Testis (tissue), 3 donors: ENCODE measurements around the gene SPTLC2. TPM values are rescaled to one million over a fixed set of nuclear protein-coding genes. Genes with fewer than 3 reads are reported as not detected.
"Not testable (repeated sequence)": the region's sequence is repeated elsewhere in the genome, so short reads cannot be mapped to it uniquely, and the experiment has no call there.

Experiments used
- DNase-seq: peaks from one replicate; pipeline ENCODE4 v3.0.0-alpha.2; 2019
- H3K27ac ChIP-seq, 2 donors: fragments of 200-600 bp; sonication (generic); one replicate each; pipeline ENCODE4 v1.5.1; 2019
- H3K27me3 ChIP-seq: fragments of 200-600 bp; sonication (generic); one replicate; pipeline ENCODE4 v1.5.1; 2019
- H3K36me3 ChIP-seq: fragments of 200-600 bp; sonication (generic); one replicate; pipeline ENCODE4 v1.5.1; 2017; ENCODE audit warnings: low read depth; ENCODE audit errors: missing control alignments
- H3K4me1 ChIP-seq: fragments of 200-600 bp; sonication (generic); one replicate; pipeline ENCODE4 v1.5.1; 2019
- H3K4me3 ChIP-seq, 2 donors: fragments of 200-600 bp; sonication (generic); one replicate each; pipeline ENCODE4 v1.5.1; 2017 to 2019
- H3K9me3 ChIP-seq: fragments of 200-600 bp; sonication (generic); one replicate; pipeline ENCODE4 v1.5.1; 2017
- POLR2A ChIP-seq: fragments of 450-650 bp; IDR thresholded peaks from one replicate; pipeline ENCODE4 v1.6.1; 2017; ENCODE audit warnings: antibody characterized with exemption, mild to moderate bottlenecking, moderate library complexity
- WGBS, 2 donors: methylation state at CpG; one replicate each; pipeline ENCODE4 v1.1.5; 2018; 5-methylcytosine and 5-hydroxymethylcytosine counted together
- intact Hi-C: fragments of 100-400 bp; cut with DNase I; formaldehyde crosslinking; loops from one replicate; pipeline ENCODE4 v1.15.1; 2023; ENCODE audit warnings: low total_unique reads
- polyA plus RNA-seq: library from polyadenylated mRNA; stranded (reverse); fragments of 350-450 nt; fragmentation: Illumina TruSeq; extraction: RNeasy Lipid Tissue Mini Kit (QIAGEN cat#74804); gene quantifications from one replicate; pipeline ENCODE4 v1.2.3, GENCODE V29; 2014; ENCODE audit warnings: low read depth, low replicate concordance; ENCODE audit not compliant: insufficient read depth
- total RNA-seq, 2 donors: library from RNA; depleted of rRNA; stranded (reverse); fragments of >200 nt; gene quantifications; one replicate each; pipeline ENCODE4 v1.2.3, GENCODE V29; 2016
- TF ChIP-seq, protein P1 (sequence below), 3 experiments: fragments of 450-650 bp in 2 of 3; fragments of 200-600 bp in 1 of 3; sonication (generic) in 1 of 3; IDR thresholded peaks; one replicate each; pipeline ENCODE4 v1.5.1; 2016 to 2019; ENCODE audit warnings: antibody characterized with exemption in 3 of 3, mild to moderate bottlenecking in 2 of 3, moderate library complexity in 1 of 3

The SPTLC2 gene
- total and polyA plus RNA-seq, 3 donors from 2014 or later, result 11.1 to 24.5 (median 21.5) TPM

DNA sequence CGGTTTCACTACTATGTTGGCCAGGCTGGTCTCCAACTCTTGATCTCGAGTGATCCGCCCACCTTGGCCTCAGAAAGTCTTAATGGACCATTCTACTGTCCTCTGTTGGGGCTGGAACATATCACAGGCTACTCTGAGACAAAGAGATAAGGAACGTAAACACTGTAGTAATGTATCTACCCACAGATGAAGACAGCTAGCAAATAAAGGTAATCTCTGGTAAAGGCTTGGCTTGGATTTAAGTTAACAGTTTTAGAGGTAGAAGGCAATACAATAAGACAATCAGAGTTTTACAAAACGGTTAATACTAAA lies 73.2 kb downstream of the SPTLC2 start:
- 50 to 56% methylated on average over 5 of the region's 5 CpGs for WGBS, 2 donors
- H3K9me3 ChIP-seq, result no peaks in the 10 kb centered on the region
- no peaks in the 10 kb centered on the region for H3K36me3 ChIP-seq
- H3K27me3 ChIP-seq, result no peaks in the 10 kb centered on the region
- peaks cover 24% of the 10 kb centered on the region for H3K4me1 ChIP-seq
- no peak for DNase-seq
- no peak for TF ChIP-seq POLR2A
- TF ChIP-seq, protein P1, sequence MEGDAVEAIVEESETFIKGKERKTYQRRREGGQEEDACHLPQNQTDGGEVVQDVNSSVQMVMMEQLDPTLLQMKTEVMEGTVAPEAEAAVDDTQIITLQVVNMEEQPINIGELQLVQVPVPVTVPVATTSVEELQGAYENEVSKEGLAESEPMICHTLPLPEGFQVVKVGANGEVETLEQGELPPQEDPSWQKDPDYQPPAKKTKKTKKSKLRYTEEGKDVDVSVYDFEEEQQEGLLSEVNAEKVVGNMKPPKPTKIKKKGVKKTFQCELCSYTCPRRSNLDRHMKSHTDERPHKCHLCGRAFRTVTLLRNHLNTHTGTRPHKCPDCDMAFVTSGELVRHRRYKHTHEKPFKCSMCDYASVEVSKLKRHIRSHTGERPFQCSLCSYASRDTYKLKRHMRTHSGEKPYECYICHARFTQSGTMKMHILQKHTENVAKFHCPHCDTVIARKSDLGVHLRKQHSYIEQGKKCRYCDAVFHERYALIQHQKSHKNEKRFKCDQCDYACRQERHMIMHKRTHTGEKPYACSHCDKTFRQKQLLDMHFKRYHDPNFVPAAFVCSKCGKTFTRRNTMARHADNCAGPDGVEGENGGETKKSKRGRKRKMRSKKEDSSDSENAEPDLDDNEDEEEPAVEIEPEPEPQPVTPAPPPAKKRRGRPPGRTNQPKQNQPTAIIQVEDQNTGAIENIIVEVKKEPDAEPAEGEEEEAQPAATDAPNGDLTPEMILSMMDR (IDR thresholded peaks at IDR 0.05), result no peak
- no peak overlapping the region for H3K4me3 ChIP-seq
- H3K27ac ChIP-seq, result peak overlapping the region; percentile 63 to 73
- intact Hi-C loops, result loop anchor here (5.0 kb wide), 1 partner anchor 76 kb away; no protein-coding TSS in a partner anchor

DNA sequence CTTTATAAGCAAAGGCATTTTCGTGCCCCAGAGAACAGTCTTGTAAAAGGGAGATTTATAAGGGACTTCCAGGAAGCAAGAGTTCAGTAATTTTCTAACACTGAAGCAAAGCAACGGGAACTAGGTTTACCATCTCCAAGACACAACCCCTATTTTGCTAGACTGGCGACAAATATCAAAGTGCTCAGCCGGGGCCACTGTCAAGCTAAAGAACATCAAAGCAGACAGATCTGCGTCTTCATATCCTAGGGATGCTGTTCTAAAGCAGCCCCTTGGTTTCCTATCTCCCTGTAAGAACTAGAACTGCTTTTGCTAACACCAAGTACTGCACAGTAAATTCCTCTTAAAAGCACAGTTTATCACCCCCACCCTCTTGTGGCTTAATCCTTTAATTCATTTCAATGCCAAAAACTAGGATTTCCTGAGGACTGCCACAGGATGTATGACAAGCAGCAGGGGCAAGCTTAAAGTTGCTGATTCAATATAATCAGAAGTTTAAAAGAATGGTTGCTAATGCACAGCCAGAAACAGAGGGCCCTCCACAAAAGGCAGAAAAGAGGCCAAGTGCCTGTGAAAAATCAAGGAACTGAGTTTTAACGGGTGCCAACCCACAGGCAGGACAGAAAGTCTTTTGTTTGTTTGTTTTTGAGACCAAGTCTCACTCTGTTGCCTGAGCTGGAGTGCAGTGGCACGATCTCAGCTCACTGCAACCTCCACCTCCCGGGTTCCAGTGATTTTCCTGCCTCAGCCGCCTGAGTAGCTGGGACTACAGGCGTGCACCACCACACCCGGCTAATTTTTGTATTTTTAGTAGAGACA lies 73.8 kb downstream of the SPTLC2 start:
- H3K36me3 ChIP-seq, result no peaks in the 10 kb centered on the region
- H3K9me3 ChIP-seq, result no peaks in the 10 kb centered on the region
- WGBS, 2 donors, result 41 to 48% methylated on average over 11 of the region's 11 CpGs
- H3K27ac ChIP-seq, result peak overlapping the region; percentile 63 to 73
- H3K27me3 ChIP-seq, result no peaks in the 10 kb centered on the region
- DNase-seq, result no peak
- no peak overlapping the region for H3K4me3 ChIP-seq
- intact Hi-C loops, result loop anchor here (5.0 kb wide), 1 partner anchor 75 kb away; no protein-coding TSS in a partner anchor
- H3K4me1 ChIP-seq, result peaks cover 24% of the 10 kb centered on the region
- TF ChIP-seq POLR2A, result no peak
- TF ChIP-seq, protein P1 (IDR thresholded peaks at IDR 0.05), result no peak

DNA sequence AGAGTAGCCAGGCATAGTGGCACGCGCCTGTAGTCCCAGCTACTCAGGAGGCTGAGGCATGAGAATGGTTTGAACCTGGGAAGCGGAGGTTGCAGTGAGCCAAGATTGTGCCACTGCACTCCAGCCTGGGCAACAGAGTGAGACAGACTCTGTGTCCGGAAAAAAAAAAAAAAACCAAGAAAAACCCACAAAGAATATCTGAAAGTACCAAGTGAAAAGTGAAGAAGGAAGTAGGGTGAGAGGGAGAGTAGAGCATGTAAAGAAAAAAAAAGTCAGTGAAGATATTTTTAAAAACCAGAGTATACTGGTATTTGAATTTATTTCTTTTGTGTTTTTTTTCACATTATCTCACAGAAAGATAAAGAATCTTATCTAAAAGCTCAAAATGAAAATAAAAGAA lies 74.5 kb downstream of the SPTLC2 start:
- H3K9me3 ChIP-seq, result no peaks in the 10 kb centered on the region
- TF ChIP-seq, protein P1 (IDR thresholded peaks at IDR 0.05), result no peak
- no peak for TF ChIP-seq POLR2A
- intact Hi-C loops, result loop anchor here (5.0 kb wide), 1 partner anchor 75 kb away; no protein-coding TSS in a partner anchor
- H3K4me1 ChIP-seq, result peaks cover 26% of the 10 kb centered on the region
- peak overlapping the region; percentile 63 to 73 for H3K27ac ChIP-seq
- no peak overlapping the region for H3K4me3 ChIP-seq
- WGBS, 2 donors, result 74 to 83% methylated on average over 4 of the region's 4 CpGs
- H3K36me3 ChIP-seq, result no peaks in the 10 kb centered on the region
- no peaks in the 10 kb centered on the region for H3K27me3 ChIP-seq
- DNase-seq, result no peak

DNA sequence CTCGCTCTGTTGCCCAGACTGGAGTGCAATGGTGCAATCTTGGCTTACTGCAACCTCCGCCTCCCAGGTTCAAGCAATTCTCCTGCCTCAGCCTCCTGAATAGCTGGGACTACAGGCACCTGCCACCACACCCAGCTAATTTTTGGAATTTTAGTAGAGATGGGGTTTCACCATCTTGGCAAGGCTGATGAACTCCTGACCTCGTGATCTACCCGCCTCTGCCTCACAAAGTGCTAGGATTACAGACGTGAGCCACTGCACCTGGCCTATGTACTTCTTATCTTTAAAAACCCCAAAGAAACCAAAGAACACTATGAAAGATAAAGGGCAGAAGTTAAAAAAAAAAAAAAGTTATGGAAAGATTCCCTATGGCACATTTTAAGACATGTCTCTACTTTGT lies 79.5 kb downstream of the SPTLC2 start:
- H3K9me3 ChIP-seq, H3K27me3 ChIP-seq, H3K4me3 ChIP-seq, intact Hi-C loops, H3K4me1 ChIP-seq, DNase-seq, H3K36me3 ChIP-seq: not testable (repeated sequence)
- peak overlapping the region in 1 of 2 donors; percentile 76 for H3K27ac ChIP-seq
- 58 to 63% methylated on average over 5 of the region's 5 CpGs for WGBS, 2 donors

DNA sequence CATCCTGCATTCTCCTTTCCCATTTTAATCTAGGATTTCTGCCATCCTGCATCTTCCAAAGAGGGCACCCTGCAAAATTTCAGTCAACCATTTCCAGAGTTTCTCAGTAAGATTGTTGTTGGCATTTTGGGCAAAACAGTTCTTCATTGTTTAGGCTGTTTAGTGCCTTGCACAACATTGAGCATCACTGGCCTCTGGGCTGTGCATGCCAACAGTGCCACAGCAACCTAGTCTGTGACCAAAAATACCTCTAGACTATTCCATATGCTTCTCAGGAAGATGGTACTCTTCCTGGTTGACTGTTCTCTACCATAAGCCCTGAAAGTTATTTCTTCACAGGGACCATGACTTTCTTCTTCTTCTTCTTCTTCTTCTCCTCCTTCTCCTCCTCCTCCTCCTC lies 85.4 kb downstream of the SPTLC2 start:
- no peak for DNase-seq
- TF ChIP-seq, protein P1 (IDR thresholded peaks at IDR 0.05), result no peak
- no peak for TF ChIP-seq POLR2A
- Histone ChIP-seq H3K9me3 (no peaks in the 10 kb centered on the region), H3K4me1 (no peaks in the 10 kb centered on the region), H3K4me3 (no peak overlapping the region), H3K36me3 (no peaks in the 10 kb centered on the region), H3K27ac (no peak overlapping the region), H3K27me3 (no peaks in the 10 kb centered on the region)
- intact Hi-C loops, result no loop called here
